HL-60 (cell line): ENCODE data around the gene OR8D2.

Experiments
- DNase-seq, 2 experiments: peaks; one replicate each; pipeline ENCODE4 v3.0.0-alpha.2; 2010 to 2020; ENCODE audit warnings: low read depth in 1 of 2, low spot score in 1 of 2
- H3K27ac ChIP-seq: fragments of 250-450 bp; sonication (Bioruptor Pico); replicated peaks from 2 replicates; pipeline ENCODE4 v1.5.1; 2020; ENCODE audit warnings: mild to moderate bottlenecking, moderate library complexity
- H3K27me3 ChIP-seq: fragments of 250-450 bp; sonication (Bioruptor Pico); 2 replicates; pipeline ENCODE4 v1.5.1; 2021; ENCODE audit warnings: mild to moderate bottlenecking, moderate library complexity; ENCODE audit not compliant: insufficient read depth, poor library complexity, severe bottlenecking
- H3K4me3 ChIP-seq: replicated peaks from 2 replicates; pipeline ENCODE4 v1.5.1; 2011; ENCODE audit warnings: mild to moderate bottlenecking, control low read depth, low read length; ENCODE audit not compliant: insufficient read depth
- CTCF ChIP-seq: IDR thresholded peaks from one replicate; pipeline ENCODE4 v1.5.1; 2011; ENCODE audit warnings: low read length, control low read depth, inconsistent platforms; ENCODE audit not compliant: insufficient read depth
- GABPA ChIP-seq: IDR thresholded peaks from 2 replicates; pipeline ENCODE4 v1.6.1; 2012; ENCODE audit warnings: low read depth
- POLR2AphosphoS5 ChIP-seq: IDR thresholded peaks from 2 replicates; pipeline ENCODE4 v1.6.1; 2012; ENCODE audit warnings: low read depth
- REST ChIP-seq: IDR thresholded peaks from 2 replicates; pipeline ENCODE4 v1.6.1; 2012; ENCODE audit warnings: low read depth; ENCODE audit not compliant: insufficient replicate concordance
- SPI1 ChIP-seq: IDR thresholded peaks from 2 replicates; pipeline ENCODE4 v1.6.1; 2012; ENCODE audit warnings: low read depth, mild to moderate bottlenecking, borderline replicate concordance

Gene OR8D2

DNA sequence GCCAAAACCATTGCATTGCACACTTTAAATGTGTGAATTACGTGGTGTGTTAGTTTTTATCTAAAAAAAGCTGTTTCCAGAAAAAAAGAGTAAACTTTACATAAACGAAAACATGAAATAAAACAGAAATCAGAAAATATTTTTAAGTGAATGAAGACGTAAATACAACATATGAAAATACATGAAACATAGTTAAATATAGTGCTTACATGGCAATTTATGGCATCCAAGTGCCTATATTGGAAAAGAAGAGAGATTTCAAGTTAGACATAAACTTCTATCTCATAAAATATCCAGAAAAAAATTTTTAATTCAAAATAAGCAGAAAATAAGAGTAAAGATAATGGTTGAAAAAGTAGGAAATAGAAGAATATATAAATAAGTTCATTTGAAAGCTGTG lies 11.9 kb upstream of the OR8D2 start:
- Histone ChIP-seq H3K4me3 (no peak overlapping the region), H3K27ac (no peak overlapping the region), H3K27me3 (peaks cover 5% of the 10 kb centered on the region)
- TF ChIP-seq SPI1 = no peak
- TF ChIP-seq GABPA = no peak
- TF ChIP-seq REST = no peak
- DNase-seq = no peak

- peak in 1 of 2 experiments; percentile 8 for DNase-seq
- Histone ChIP-seq H3K27ac (no peak overlapping the region), H3K27me3 (peaks cover 5% of the 10 kb centered on the region), H3K4me3 (no peak overlapping the region)
- peak; percentile 58; the same call in 1 of the 2 replicates for TF ChIP-seq SPI1
- no peak for TF ChIP-seq CTCF
Measured at GRCh38 chr11:124329787-124330478, 9.9 kb upstream of the OR8D2 start.

DNA sequence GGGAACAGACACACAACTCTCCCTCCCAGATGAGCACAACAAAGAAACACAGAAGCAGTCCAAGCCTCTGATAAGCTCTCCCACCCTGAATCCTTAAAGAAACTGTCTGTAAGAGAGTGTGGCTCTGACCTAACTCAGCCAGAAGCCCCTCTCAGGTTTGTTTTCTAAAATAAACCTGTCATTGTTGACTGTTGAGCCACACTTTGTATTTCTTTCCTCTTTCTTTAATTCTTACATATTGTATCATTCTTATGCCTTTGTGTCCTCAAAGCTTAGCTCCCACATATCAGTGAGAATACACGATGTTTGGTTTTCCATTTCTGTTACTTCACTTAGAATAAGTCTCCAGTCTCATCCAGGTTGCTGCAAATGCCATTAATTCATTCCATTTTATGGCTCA lies 7.8 kb upstream of the OR8D2 start:
- DNase-seq = no peak
- peaks cover 5% of the 10 kb centered on the region for H3K27me3 ChIP-seq
- H3K4me3 ChIP-seq = no peak overlapping the region
- H3K27ac ChIP-seq = no peak overlapping the region
- TF ChIP-seq REST = no peak

DNA sequence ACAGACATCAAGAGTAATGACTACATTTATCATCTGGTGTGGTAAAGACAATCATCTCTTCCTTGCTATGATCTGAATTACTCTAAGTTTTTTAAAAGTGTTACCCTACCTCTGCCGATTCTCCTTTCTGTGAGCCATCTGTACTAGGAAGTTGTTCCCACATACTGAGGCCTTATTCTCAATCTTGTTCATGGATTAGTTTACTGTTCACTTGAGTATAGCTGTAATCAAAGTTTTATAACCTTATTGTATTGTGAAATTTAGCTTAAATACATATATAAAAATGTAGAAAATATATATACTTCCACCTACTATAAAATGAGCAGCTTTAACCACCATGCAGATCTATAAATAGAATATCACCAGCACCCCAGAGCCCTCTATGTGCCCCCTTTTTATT lies 2.4 kb upstream of the OR8D2 start:
- H3K4me3 ChIP-seq = no peak overlapping the region
- no peaks in the 10 kb centered on the region for H3K27me3 ChIP-seq
- no peak overlapping the region for H3K27ac ChIP-seq
- TF ChIP-seq CTCF (no peak), GABPA (no peak)
- no peak for DNase-seq

GRCh38 chr11:124315052-124315451 lies 4.9 kb downstream of the OR8D2 start:
- Histone ChIP-seq H3K4me3 (no peak overlapping the region), H3K27me3 (peaks cover 6% of the 10 kb centered on the region), H3K27ac (no peak overlapping the region)
- TF ChIP-seq CTCF (no peak), GABPA (no peak), SPI1 (no peak), POLR2AphosphoS5 (no peak), REST (no peak)
- DNase-seq = no peak
